ENCODE data around the gene NOXO1.
"Not testable (repeated sequence)": the region's sequence is repeated elsewhere in the genome, so short reads cannot be mapped to it uniquely, and the experiment has no call there.

NOXO1 gene

DNA sequence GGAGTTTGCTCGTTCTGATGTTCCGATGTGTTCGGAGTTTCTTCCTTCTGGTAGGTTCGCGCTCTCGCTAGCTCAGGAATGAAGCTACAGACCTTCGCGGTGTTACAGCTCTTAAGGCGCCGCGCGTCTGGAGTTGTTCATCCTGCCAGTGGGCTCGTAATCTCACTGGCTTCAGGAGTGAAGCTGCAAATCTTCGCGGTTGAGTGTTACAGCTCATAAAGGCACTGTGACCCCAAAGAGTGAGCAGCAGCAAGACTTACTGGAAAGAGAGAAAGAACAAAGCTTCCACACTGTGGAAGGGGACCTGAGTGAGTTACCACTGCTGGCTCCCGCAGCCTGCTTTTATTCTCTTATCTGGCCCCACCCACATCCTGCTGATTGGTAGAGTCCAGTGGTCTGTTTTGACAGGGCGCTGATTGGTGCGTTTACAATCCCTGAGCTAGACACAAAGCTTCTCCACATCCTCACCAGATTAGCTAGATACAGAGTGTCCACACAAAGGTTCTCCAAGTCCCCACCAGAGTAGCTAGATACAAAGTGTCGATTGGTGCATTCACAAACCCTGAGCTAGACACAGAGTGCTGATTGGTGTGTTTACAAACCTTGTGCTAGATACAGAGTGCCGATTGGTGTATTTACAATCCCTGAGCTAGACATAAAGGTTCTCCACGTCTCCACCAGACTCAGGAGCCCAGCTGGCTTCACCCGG is 23.7 kb downstream of the NOXO1 start:
- H3K27ac Mint-ChIP-seq (ENCODE audit: low read depth); H3K4me3 Mint-ChIP-seq; DNase-seq (ENCODE audit: low spot score in 2 of 2); H3K9me3 Mint-ChIP-seq; ATAC-seq (replicated peaks; ENCODE audit: extremely low read depth, poor library complexity, severe bottlenecking); H3K27me3 Mint-ChIP-seq: not testable (repeated sequence)
- peaks cover 33% of the 10 kb centered on the region for H3K4me1 Mint-ChIP-seq
- peaks cover 27% of the 10 kb centered on the region for H3K36me3 Mint-ChIP-seq (ENCODE audit: insufficient read depth)

DNA sequence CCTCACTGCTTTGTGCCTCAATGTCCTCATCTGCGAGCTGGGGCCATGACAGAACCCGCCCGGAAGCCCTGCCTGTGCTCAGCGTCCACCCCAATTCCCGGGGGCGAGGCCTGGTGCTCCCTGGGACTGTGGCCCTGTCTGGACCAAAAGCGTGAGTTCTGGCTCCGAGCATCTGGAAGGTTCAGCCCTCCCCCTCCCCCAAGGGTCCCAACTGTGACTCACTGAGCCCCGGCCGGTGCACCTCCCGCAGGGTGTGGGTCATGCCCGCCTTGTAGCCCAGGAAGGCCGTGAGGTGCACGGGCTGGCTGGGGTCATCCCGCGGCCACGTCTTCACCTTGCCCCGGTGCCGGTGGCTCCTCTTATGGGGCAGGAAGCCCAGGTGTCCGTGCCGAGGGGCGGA is 27.5 kb downstream of the NOXO1 start:
- no peaks in the 10 kb centered on the region for H3K4me1 Mint-ChIP-seq
- no peaks in the 10 kb centered on the region for H3K9me3 Mint-ChIP-seq
- DNase-seq (ENCODE audit: low spot score in 2 of 2) (no peak), ATAC-seq (replicated peaks; ENCODE audit: extremely low read depth, poor library complexity, severe bottlenecking) (no peak)
- H3K27ac Mint-ChIP-seq (ENCODE audit: low read depth) = no peak overlapping the region
- H3K4me3 Mint-ChIP-seq = no peak overlapping the region
- no peaks in the 10 kb centered on the region for H3K27me3 Mint-ChIP-seq
- no peaks in the 10 kb centered on the region for H3K36me3 Mint-ChIP-seq (ENCODE audit: insufficient read depth)

DNA sequence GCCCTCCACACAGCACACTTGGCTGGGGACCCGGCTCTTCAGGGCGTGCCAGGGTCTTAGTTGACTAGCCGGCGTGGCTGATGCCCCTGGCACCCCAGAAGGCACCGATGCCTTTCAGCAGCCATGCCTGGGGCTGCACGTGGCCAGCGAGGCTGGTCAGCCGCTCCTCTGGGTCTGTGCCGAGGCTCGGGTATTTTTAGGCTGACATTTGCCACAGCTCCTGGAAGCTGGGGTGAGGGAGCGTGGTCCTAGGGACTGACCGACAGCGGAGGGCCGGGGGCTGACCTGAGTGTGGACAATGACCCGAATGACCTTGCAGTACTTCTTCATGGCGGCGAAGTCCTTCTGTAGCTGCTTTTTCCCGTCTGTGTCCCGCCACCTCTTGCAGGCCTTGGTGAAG is 30.7 kb downstream of the NOXO1 start:
- Mint-ChIP-seq H3K9me3 (no peaks in the 10 kb centered on the region), H3K36me3 (ENCODE audit: insufficient read depth) (no peaks in the 10 kb centered on the region), H3K4me1 (no peaks in the 10 kb centered on the region), H3K27ac (ENCODE audit: low read depth) (no peak overlapping the region), H3K27me3 (no peaks in the 10 kb centered on the region), H3K4me3 (no peak overlapping the region)
- no peak for ATAC-seq (replicated peaks; ENCODE audit: extremely low read depth, poor library complexity, severe bottlenecking)
- DNase-seq (ENCODE audit: low spot score in 2 of 2) = no peak

DNA sequence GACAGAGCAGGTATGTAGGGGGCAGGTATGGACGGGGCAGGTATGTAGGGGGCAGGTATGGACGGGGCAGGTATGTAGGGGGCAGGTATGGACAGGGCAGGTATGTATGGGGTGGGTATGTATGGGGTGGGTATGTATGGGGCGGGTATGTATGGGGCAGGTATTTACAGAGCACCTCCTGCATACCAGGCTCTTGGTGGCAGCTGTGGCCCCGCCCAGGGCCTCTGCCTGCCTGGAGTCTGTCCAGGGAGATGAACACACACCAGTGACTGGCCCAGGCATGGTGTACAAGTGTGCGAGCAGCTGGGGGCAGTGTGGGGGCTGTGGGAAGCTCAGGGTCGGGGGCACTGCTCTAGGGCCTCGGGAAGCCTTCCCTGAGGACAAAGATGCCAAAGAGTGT is 31.2 kb downstream of the NOXO1 start:
- no peak for ATAC-seq (replicated peaks; ENCODE audit: extremely low read depth, poor library complexity, severe bottlenecking)
- Mint-ChIP-seq H3K27me3 (no peaks in the 10 kb centered on the region), H3K9me3 (no peaks in the 10 kb centered on the region), H3K36me3 (ENCODE audit: insufficient read depth) (no peaks in the 10 kb centered on the region), H3K4me3 (no peak overlapping the region), H3K4me1 (no peaks in the 10 kb centered on the region), H3K27ac (ENCODE audit: low read depth) (no peak overlapping the region)
- no peak for DNase-seq (ENCODE audit: low spot score in 2 of 2)

DNA sequence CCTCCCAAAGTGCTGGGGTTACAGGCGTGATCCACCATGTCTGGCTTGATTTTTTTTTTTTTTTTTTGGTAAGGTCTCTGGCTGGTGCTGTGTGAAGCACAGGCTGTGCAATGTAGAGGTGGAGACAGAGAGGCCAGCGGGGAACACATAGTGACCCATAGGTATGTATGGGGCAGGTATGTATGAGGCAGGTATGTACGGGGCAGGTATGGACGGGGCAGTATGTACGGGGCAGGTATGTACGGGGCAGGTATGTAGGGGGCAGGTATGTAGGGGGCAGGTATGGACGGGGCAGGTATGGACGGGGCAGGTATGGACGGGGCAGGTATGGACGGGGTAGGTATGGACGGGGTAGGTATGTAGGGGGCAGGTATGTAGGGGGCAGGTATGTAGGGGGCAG is 31.8 kb downstream of the NOXO1 start:
- no peak for DNase-seq (ENCODE audit: low spot score in 2 of 2)
- Mint-ChIP-seq H3K4me1 (no peaks in the 10 kb centered on the region), H3K36me3 (ENCODE audit: insufficient read depth) (no peaks in the 10 kb centered on the region), H3K27me3 (no peaks in the 10 kb centered on the region), H3K4me3 (no peak overlapping the region), H3K9me3 (no peaks in the 10 kb centered on the region), H3K27ac (ENCODE audit: low read depth) (no peak overlapping the region)
- ATAC-seq (replicated peaks; ENCODE audit: extremely low read depth, poor library complexity, severe bottlenecking) = no peak

DNA sequence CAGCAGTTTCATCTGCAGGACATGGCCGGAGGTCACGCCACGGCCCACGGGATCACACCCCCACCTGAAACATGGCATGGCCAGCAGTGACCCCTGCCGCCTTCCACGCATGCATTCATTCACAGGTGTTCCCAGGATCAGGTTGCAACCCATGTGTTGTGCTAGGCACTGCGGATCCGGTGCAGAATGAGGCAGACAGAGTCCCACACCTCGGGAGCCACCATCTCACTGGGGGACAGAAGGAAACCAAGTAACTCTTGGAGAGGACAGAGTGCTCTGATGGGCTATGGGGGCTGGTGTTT is 33.9 kb downstream of the NOXO1 start:
- DNase-seq (ENCODE audit: low spot score in 2 of 2) (no peak), ATAC-seq (replicated peaks; ENCODE audit: extremely low read depth, poor library complexity, severe bottlenecking) (no peak)
- Mint-ChIP-seq H3K27ac (ENCODE audit: low read depth) (no peak overlapping the region), H3K27me3 (no peaks in the 10 kb centered on the region), H3K4me3 (no peak overlapping the region), H3K9me3 (no peaks in the 10 kb centered on the region), H3K36me3 (ENCODE audit: insufficient read depth) (no peaks in the 10 kb centered on the region), H3K4me1 (peaks cover 5% of the 10 kb centered on the region)

DNA sequence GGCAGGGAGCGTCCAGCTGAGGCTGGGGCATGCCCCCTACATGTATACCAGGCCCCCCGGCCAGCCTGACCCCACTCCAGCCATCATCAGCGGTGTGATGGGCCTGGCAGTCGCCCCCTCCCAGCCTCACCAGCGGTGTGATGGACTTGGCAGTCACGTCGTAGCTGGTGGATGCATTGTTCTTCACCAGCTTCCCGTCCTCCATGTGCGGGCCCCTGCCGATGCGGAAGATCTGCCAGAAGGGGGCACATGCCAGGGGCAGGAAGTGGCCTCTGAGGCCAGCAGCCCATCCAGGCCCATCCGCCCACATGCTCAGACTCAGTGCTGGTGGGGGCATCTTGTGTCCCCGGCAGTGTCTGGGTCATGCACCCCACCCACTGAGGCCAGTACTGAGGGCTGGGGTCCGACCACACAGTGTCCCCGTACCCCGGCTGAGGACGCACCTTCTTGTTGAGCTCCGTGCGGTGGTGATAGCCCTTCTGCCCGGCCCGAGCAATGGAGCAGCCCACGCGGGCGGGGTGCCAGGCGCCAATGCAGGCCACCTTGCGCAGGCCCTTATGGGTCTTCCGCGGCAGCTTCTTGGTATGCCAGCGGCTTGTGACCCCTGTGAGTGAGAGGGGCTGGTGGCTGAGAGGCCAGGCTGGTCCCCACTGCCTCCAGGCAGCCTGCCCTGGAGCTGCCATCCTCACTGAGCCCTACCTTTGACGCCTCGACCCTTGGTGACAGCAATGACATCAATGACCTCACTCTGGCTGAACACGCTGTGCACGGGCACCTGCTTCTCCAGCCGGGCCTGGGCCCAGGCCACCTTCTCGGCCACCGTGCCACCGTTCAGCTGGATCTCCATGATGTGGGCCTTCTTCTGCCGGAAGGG is 34.5 kb downstream of the NOXO1 start:
- peaks cover 7% of the 10 kb centered on the region for H3K4me1 Mint-ChIP-seq
- no peak overlapping the region for H3K27ac Mint-ChIP-seq (ENCODE audit: low read depth)
- ATAC-seq (replicated peaks; ENCODE audit: extremely low read depth, poor library complexity, severe bottlenecking) = no peak
- no peak for DNase-seq (ENCODE audit: low spot score in 2 of 2)
- no peaks in the 10 kb centered on the region for H3K9me3 Mint-ChIP-seq
- H3K27me3 Mint-ChIP-seq = no peaks in the 10 kb centered on the region
- no peaks in the 10 kb centered on the region for H3K36me3 Mint-ChIP-seq (ENCODE audit: insufficient read depth)
- H3K4me3 Mint-ChIP-seq = no peak overlapping the region

DNA sequence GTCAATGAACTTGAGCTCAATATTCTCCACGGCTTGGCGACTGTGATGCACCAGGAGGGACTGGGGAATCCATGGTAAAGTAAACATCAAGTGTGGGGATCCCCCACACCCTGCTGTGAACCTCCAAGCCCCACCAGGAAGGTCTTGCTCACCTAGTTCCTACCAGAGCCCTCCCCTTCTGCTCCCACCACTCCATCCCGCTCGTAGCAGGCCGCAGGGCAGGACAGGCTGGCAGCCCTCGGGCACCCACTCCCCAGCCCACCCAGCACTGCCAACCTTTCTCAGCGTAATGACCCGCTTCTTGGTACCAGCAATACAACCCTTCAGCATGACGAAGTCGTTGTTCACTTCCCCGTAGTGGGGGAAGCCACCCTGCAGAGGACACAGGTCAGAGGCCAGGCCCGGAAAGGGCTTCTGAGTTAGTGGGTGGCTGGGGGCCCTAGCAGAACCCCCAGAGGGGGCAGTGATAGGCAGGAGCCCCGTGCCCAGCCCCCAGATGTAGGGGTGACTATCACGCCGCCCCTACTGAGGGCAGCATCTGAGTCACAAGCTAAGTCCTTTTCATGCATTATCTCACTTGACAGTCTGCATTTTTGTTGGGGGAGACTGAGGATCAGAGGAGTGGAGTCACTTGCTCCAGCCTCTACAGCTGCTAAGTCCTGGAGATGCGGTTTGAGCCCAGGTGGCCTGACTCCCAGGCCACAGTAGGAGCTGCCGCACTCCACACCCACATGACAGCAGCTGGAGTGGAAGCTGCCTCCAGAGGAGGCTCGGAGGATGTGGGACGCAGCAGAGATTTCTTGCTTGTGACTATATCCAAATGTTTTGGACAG is 35.5 kb downstream of the NOXO1 start:
- peaks cover 11% of the 10 kb centered on the region for H3K4me1 Mint-ChIP-seq
- H3K27ac Mint-ChIP-seq (ENCODE audit: low read depth) = no peak overlapping the region
- no peak for DNase-seq (ENCODE audit: low spot score in 2 of 2)
- ATAC-seq (replicated peaks; ENCODE audit: extremely low read depth, poor library complexity, severe bottlenecking) = no peak
- H3K9me3 Mint-ChIP-seq = no peaks in the 10 kb centered on the region
- no peak overlapping the region for H3K4me3 Mint-ChIP-seq
- no peaks in the 10 kb centered on the region for H3K36me3 Mint-ChIP-seq (ENCODE audit: insufficient read depth)
- no peaks in the 10 kb centered on the region for H3K27me3 Mint-ChIP-seq

DNA sequence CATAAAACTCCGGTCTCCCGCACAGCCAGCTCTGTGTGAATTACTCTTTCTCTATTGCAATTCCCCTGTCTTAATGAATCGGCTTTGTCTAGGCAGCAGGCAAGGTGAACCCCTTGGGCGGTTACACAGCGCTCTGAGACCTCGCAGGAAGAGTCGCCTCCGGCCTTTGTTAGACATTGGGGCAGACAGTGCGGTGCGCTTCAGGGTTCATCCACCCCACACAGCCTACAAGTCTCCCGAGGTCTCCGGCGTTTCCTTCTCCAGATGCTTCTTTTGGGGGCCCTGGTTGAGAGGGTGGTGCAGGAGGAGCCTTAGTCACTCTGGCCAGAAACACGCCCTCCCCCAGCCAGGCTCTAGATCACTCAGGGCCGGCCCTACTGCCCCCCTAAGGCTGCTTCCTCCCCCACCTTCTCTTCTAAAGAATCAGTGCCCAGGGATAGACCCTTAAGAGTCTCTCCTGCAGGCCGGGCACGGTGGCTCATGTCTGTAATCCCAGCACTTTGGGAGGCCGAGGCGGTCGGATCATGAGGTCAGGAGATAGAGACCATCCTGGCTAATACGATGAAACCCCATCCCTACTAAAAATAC is 36.6 kb downstream of the NOXO1 start:
- Mint-ChIP-seq H3K9me3 (no peaks in the 10 kb centered on the region), H3K4me1 (peaks cover 11% of the 10 kb centered on the region), H3K27ac (ENCODE audit: low read depth) (peak overlapping the region; percentile 57), H3K4me3 (peak overlapping the region; percentile 46), H3K27me3 (no peaks in the 10 kb centered on the region), H3K36me3 (ENCODE audit: insufficient read depth) (peaks cover 4% of the 10 kb centered on the region)
- ATAC-seq (replicated peaks; ENCODE audit: extremely low read depth, poor library complexity, severe bottlenecking) = no peak
- DNase-seq (ENCODE audit: low spot score in 2 of 2) = no peak

DNA sequence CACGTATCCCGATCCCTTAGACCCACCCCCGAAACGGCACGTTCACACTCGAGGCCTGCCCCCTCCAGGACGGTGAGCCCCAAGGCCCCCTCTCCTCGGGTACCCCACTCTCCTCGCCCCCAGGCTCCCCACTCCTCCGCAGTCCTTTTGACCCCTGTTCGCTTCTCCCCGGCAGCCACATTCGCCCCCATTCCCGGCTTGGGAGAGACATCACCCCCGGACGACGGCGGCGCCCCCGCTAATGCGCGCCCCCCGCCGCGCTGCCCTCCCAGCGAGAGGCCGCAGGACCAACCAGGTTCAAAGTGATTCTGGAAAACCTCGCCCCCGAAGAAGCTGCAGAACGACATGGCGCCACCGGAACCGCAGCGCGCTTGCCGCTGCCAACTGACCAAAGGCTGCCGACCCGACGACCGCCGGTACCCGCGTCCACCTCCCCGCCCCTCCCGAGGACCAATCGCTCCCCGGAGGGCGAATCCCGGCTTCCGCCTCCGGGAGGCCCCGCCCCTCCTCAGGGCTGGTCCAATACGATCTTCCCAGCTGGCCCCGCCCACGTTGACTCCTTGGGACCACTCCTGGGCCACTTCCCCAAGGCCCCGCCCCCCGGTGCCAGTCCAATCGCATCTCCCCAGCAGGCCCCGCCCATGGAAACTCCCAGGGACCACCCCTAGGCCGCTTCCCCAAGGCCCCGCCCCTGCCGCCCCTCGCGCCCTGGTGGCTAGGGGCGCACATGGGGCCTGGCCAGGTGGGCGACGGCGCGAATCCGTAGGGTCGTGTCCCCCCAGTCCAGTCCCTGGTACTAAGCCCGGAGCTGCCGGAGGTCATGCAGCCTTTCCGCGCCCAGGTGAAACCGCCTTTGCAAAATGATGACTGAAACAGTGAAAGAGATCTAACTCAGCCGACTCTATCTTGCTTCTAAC is 38.2 kb downstream of the NOXO1 start, which contains the start of gene MSRB1:
Gene MSRB1 (minus strand): TSS at position 390 of the 917 bp plus-strand sequence. CDS start 43 bp downstream, at position 347.
- peak within 1 kb of the TSS; percentile 91 for H3K4me3 Mint-ChIP-seq
- H3K36me3 Mint-ChIP-seq (ENCODE audit: insufficient read depth) = peaks cover 6% of the 10 kb centered on the region
- peak within 1 kb of the TSS; percentile 59 for H3K27ac Mint-ChIP-seq (ENCODE audit: low read depth)
- H3K27me3 Mint-ChIP-seq = no peaks in the 10 kb centered on the region
- H3K4me1 Mint-ChIP-seq = peaks cover 11% of the 10 kb centered on the region
- DNase-seq (ENCODE audit: low spot score in 2 of 2) = peak; percentile 96 to 97
- peak; percentile 99 for ATAC-seq (replicated peaks; ENCODE audit: extremely low read depth, poor library complexity, severe bottlenecking)
- no peaks in the 10 kb centered on the region for H3K9me3 Mint-ChIP-seq

DNA sequence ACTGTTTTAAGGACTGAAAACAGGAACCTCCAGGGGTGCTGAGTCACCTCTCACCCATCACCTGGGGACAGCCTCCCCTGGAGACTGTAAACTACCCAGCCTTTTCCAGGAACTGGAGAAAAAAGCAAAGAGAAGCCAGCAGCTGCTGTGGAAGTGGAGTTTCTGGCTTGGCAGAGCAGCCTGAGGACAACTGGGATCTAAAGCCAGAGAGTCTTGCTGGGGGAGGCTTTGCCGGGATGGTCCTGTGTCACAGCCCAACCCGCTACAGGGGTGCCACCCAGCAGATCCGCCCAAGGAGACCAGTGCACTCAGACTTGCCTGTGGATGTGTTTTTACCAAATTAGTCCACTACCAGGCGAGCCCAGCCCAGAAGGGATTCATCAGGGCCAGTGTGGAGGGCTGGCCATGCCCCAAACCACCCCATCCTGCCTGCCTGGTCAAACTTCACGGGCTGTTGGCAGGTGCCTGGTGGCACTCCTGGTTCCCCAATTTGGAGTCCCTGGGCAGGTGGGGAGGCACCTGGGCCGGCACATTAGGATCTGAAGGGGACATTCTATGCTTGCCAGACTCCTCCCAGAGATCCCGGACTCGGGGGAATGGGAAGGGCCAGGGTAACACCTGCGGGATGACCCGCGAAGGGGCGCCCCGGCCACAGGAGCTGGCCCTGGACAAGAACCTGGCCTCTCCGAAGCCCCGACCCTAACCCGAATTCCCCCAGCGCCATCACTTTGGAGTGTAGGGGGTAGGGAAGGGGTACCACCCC is 39.0 kb downstream of the NOXO1 start:
- no peak overlapping the region for H3K27ac Mint-ChIP-seq (ENCODE audit: low read depth)
- H3K9me3 Mint-ChIP-seq = no peaks in the 10 kb centered on the region
- H3K36me3 Mint-ChIP-seq (ENCODE audit: insufficient read depth) = peaks cover 8% of the 10 kb centered on the region
- no peak for DNase-seq (ENCODE audit: low spot score in 2 of 2)
- ATAC-seq (replicated peaks; ENCODE audit: extremely low read depth, poor library complexity, severe bottlenecking) = no peak
- H3K4me3 Mint-ChIP-seq = peak overlapping the region; percentile 91
- H3K4me1 Mint-ChIP-seq = peaks cover 11% of the 10 kb centered on the region
- H3K27me3 Mint-ChIP-seq = no peaks in the 10 kb centered on the region
